NCI-H128 (cell line): Measurements from ENCODE around the gene YIPF3.
"Not testable (repeated sequence)": the region's sequence is repeated elsewhere in the genome, so short reads cannot be mapped to it uniquely, and the experiment has no call there.

Source experiments
- DNase-seq: peaks from one replicate; lab custom pipeline; 2025; ENCODE audit not compliant: unreplicated experiment; lab: John Stamatoyannopoulos, UW

Gene YIPF3

GRCh38 chr6:43467265-43467664 is 49.5 kb downstream of the YIPF3 start:
- DNase-seq, result not testable (repeated sequence)

- DNase-seq, result no peak
Measured at GRCh38 chr6:43465948-43466347, 50.8 kb downstream of the YIPF3 start.

GRCh38 chr6:43464337-43464736 is 52.4 kb downstream of the YIPF3 start:
- DNase-seq, result no peak

- no peak for DNase-seq
Measured at GRCh38 chr6:43461936-43462335, 54.8 kb downstream of the YIPF3 start.
